ENCODE measurements around the gene STX4. TPM values are rescaled to one million over a fixed set of nuclear protein-coding genes. Genes with fewer than 3 reads are reported as not detected.

STX4 gene
- total and polyA plus RNA-seq, 12 donors: 31.8 to 89.2 (median 40.7) TPM

DNA sequence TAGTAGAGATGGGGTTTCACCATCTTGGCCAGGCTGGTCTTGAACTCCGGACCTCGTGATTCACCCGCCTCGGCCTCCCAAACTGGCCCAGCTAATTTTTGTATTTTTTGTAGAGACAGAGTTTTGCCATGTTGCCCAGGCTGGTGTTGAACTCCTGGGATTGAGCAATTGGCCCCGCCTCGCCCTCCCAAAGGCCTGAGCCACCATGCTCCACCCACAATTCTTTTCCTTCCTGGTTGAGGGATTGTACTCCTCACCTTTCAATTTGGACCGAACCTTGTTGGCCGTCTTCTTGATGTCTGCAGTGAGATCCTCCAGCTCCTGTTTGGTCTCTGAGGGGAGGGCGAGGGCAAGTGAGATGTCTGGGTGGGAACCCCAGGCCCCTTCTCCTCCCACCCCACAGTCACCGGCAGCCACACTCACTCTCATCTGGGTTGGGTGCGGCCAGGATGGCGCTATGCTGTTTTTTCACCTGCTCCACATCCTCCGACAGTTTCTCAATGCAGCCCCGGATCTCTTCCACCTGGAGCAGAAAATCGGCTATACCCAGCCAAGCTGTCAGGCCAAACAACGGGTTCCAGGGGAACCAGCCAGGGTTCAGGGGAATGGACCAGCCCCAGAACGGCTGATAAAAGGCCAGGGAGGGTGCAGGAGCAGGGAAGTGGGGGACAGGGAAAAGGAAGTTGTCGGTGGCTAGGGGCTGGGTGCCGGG is 32.5 kb upstream of the STX4 start:
- 88 to 89% methylated on average over 19 of the region's 19 CpGs for WGBS, 2 donors
- no peak for TF ChIP-seq CTCF (IDR thresholded peaks at IDR 0.05)
- no peaks in the 10 kb centered on the region for H3K27me3 ChIP-seq
- H3K36me3 ChIP-seq: no peaks in the 10 kb centered on the region
- no peaks in the 10 kb centered on the region for H3K9me3 ChIP-seq
- intact Hi-C loops (cut with DNase I): no loop called here
- H3K27ac ChIP-seq: no peak overlapping the region
- no peak overlapping the region for H3K4me3 ChIP-seq
- ATAC-seq (no peak), DNase-seq (no peak)
- H3K4me1 ChIP-seq: peaks cover 4 to 35% (median 16%) of the 10 kb centered on the region in 9 donors

GRCh38 chr16:31001507-31002249 is 31.7 kb upstream of the STX4 start:
- TF ChIP-seq CTCF (IDR thresholded peaks at IDR 0.05): no peak
- WGBS, 2 donors: 32 to 48% methylated on average over 14 to 16 of the region's 16 CpGs
- H3K27me3 ChIP-seq: peaks cover 0 to 6% (median 4%) of the 10 kb centered on the region in 7 donors
- H3K4me3 ChIP-seq: no peak overlapping the region
- peaks cover 0 to 27% (median 13%) of the 10 kb centered on the region in 9 donors for H3K4me1 ChIP-seq
- intact Hi-C loops (cut with DNase I): no loop called here
- ATAC-seq (peak in 1 of 8 donors; percentile 19), DNase-seq (no peak)
- H3K9me3 ChIP-seq: no peaks in the 10 kb centered on the region
- no peak overlapping the region for H3K27ac ChIP-seq
- H3K36me3 ChIP-seq: no peaks in the 10 kb centered on the region

DNA sequence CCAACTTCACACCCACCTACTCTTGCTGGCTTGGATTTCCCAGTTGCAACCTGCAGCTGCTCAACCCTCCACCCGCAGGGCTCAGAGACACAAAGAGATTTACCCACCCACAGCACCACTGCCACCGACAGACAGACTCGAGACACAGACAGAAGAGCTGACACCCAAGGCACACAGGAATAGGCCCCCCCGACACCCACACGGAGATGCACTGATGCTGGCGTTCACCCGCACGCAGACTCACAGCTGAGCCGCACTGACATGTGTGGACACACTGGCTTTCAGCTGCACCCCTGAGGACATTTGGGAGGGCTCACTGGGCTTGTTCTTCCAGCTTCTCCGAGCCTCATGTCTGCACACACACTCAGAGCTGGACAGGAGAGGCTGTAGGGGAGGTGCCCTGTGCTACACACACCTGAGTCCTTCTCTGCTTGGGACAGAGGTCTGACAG is 31.1 kb upstream of the STX4 start:
- Histone ChIP-seq H3K27ac (peak overlapping the region in 3 of 10 donors; percentile 28 to 51 (median 30)), H3K4me3 (no peak overlapping the region), H3K9me3 (no peaks in the 10 kb centered on the region), H3K4me1 (peaks cover 0 to 25% (median 8%) of the 10 kb centered on the region in 9 donors), H3K36me3 (no peaks in the 10 kb centered on the region), H3K27me3 (peaks cover 0 to 11% (median 8%) of the 10 kb centered on the region in 7 donors)
- no peak for TF ChIP-seq CTCF (IDR thresholded peaks at IDR 0.05)
- intact Hi-C loops (cut with DNase I): no loop called here
- WGBS, 2 donors: 72% methylated on average over 10 of the region's 10 CpGs
- ATAC-seq (no peak), DNase-seq (no peak)

- no peak overlapping the region for H3K4me3 ChIP-seq
- H3K9me3 ChIP-seq: no peaks in the 10 kb centered on the region
- WGBS, 2 donors: 81% methylated on average over 9 of the region's 9 CpGs
- peak overlapping the region in 4 of 10 donors; percentile 25 to 51 (median 29) for H3K27ac ChIP-seq
- H3K36me3 ChIP-seq: no peaks in the 10 kb centered on the region
- DNase-seq: no peak
- peaks cover 0 to 19% (median 2%) of the 10 kb centered on the region in 9 donors for H3K4me1 ChIP-seq
- H3K27me3 ChIP-seq: peaks cover 0 to 17% (median 14%) of the 10 kb centered on the region in 7 donors
- intact Hi-C loops (cut with DNase I): no loop called here
- TF ChIP-seq CTCF (IDR thresholded peaks at IDR 0.05): no peak
- ATAC-seq: peak in 1 of 8 donors; percentile 32
Measured at GRCh38 chr16:31002862-31003341, 30.5 kb upstream of the STX4 start.
